Cardiac fibroblast (primary cell): ENCODE results near the gene DNAH1.

ENCODE experiments used
- DNase-seq, 2 donors: peaks; one replicate each; pipeline versions ENCODE4 v3.0.0 to v3.0.0-alpha.2; 2010; ENCODE audit warnings: low read depth in 2 of 2
- H3K4me3 ChIP-seq, 2 donors: replicated peaks in 1 of 2; 1 replicate in 1 of 2; 2 replicates in 1 of 2; pipeline ENCODE4 v1.5.1; 2011; ENCODE audit warnings: low read depth in 2 of 2, low read length in 2 of 2, mild to moderate bottlenecking in 2 of 2, moderate library complexity in 1 of 2
- TF ChIP-seq, protein P1 (sequence below): IDR thresholded peaks from one replicate; pipeline ENCODE4 v1.5.1; 2011; ENCODE audit warnings: low read depth, mild to moderate bottlenecking, low read length, inconsistent platforms

Gene DNAH1

DNA sequence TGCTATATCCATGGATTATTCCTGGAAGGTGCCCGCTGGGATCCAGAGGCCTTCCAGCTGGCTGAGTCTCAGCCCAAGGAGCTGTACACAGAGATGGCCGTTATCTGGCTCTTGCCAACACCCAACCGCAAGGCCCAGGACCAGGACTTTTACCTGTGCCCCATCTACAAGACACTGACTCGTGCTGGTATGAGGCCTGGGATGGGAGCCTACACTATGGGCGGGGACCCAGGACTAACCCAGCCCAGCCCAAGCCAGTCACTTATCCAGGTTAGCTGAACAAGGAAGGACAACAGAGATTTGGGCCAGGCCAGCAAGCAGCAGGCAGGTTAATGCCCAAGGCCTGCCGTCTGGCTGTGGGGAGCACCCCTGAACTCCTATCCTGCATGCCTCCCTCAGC lies 83.5 kb downstream of the DNAH1 start:
- no peak for DNase-seq
- no peak overlapping the region for H3K4me3 ChIP-seq
- TF ChIP-seq, protein P1, sequence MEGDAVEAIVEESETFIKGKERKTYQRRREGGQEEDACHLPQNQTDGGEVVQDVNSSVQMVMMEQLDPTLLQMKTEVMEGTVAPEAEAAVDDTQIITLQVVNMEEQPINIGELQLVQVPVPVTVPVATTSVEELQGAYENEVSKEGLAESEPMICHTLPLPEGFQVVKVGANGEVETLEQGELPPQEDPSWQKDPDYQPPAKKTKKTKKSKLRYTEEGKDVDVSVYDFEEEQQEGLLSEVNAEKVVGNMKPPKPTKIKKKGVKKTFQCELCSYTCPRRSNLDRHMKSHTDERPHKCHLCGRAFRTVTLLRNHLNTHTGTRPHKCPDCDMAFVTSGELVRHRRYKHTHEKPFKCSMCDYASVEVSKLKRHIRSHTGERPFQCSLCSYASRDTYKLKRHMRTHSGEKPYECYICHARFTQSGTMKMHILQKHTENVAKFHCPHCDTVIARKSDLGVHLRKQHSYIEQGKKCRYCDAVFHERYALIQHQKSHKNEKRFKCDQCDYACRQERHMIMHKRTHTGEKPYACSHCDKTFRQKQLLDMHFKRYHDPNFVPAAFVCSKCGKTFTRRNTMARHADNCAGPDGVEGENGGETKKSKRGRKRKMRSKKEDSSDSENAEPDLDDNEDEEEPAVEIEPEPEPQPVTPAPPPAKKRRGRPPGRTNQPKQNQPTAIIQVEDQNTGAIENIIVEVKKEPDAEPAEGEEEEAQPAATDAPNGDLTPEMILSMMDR: no peak

DNA sequence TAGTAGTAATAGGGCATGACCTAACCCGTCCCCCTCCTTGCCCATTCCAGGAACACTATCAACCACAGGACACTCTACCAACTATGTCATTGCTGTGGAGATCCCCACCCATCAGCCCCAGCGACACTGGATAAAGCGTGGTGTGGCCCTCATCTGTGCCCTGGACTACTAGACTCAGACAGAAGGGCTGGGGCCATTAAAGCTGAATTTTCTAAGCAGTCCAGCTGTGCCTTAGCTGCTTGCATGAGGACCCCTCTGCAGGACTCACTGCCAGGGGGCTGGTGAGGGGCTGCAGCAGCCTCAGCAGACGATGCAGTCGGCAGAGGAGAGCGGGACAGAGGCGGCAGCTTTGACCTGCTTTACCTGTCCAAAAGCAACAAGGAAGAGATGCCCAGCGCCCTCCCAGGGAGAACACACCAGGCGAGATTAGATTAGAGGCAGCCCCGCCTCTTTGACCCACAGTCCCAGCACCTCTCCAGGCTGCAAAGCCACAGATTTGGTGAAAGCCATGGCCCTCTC lies 84.2 kb downstream of the DNAH1 start:
- TF ChIP-seq, protein P1: no peak
- no peak overlapping the region for H3K4me3 ChIP-seq
- no peak for DNase-seq

DNA sequence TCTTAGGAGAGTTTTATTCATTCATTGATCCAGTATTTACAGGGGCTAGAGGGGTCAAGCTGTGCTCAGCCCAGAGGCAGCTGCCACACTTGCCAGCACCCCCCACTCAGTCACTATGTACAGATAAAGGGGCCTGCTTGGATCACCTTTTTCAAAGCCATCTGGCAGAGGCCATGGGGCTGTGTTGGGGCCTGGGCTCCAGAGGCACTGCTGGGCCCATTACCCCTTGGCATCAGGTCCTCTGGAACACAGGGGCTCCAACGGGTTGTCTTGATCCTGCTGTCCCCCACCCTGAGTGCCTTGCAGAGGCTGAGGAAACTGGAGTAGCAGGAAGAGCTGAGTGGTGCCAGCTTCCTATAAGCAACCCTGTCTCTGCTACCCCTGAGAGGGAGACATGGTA lies 84.9 kb downstream of the DNAH1 start:
- no peak overlapping the region for H3K4me3 ChIP-seq
- TF ChIP-seq, protein P1: no peak
- no peak for DNase-seq

DNA sequence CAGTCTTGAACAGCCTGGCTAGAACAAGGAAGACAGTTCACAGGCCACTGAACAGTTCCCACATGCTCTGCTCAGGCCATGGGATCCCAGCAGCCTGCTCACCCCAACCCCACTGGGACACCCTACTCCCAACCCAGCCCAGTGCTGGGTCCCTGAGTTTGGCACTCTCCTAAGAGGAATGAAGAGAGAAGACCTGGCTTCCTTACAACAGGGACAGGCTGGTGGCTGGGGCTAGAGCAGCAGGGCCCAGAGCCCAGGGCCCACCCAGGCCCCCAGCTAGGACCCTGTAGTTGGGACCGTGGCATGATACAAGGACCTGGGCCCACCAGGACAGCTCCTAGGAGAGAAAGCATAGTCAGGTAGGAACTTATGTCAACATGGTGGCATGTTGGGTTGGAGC lies 85.4 kb downstream of the DNAH1 start:
- H3K4me3 ChIP-seq: no peak overlapping the region
- TF ChIP-seq, protein P1: no peak
- DNase-seq: no peak

DNA sequence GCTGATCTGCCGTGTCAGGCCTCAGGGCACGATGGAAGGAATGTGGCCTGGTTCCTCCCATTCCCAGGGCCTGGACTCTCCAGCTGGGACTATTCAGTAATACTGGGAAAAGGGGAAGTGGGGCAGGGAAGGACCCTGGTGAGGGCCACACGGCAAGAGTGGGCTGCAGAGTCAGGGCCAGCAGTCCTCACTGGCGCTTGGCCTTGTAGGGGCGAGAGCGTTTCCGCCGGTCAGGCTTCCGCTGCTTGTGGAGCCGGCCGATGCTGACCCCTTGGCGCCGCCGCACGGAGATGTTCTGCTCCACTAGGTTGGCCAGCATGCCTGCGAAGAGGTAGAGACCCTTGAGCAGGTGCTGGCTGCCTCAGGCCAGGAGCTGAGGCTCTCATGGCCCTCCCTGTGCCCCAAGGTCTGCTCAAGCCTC lies 86.0 kb downstream of the DNAH1 start:
- DNase-seq: no peak
- TF ChIP-seq, protein P1: no peak
- H3K4me3 ChIP-seq: no peak overlapping the region

DNA sequence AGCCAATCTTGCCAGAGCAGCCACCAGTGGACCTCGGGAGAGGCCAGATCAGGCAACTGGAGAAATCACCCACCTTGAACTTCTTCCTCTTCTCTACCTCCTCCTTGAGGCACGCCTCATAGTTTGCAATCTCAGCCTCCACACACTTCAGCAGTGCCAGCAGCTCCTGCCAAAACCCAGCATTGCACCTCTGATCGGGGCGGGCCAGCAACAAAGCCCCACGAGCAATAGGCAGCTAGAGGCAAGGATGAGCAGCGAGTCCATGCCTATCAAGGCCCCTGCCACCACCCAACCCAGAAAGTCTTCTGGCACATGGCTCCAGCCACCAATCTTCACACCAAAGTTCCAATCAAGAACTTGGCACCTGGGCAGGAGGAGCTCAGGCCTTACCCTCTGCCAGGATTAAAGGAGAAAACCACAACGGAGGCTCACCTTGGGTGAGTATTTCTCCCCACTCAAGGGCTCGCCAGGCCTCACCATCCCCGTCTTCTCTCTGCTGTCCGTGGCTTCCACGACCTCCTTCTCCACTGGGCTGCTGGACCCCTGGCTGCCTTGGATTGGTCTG lies 86.7 kb downstream of the DNAH1 start:
- H3K4me3 ChIP-seq: no peak overlapping the region
- DNase-seq: no peak
- TF ChIP-seq, protein P1: no peak
